Activated B cell treated with CpG ODN at 0.5 μM for 24 hours (primary cell): ENCODE measurements around the gene SCYGR8. TPM values are rescaled to one million over a fixed set of nuclear protein-coding genes. Genes with fewer than 3 reads are reported as not detected.

Experiments
- ATAC-seq: fragments of 200-7000 bp; cut with Tn5 transposase; one replicate; pipeline ENCODE4 v1.10.0; 2021; ENCODE audit warnings: low read depth, mild to moderate bottlenecking, moderate library complexity
- CTCF ChIA-PET: fragments of 350-600 bp; sonication (Branson Sonifier 250); formaldehyde crosslinking; loops from one replicate; lab custom pipeline; 2021; ENCODE audit warnings: antibody characterized with exemption; lab: Charles Lee
- POLR2A ChIA-PET: fragments of 350-600 bp; sonication (Branson Sonifier 250); formaldehyde crosslinking; loops from one replicate; lab custom pipeline; 2021; ENCODE audit warnings: antibody characterized with exemption; lab: Charles Lee
- DNase-seq: peaks from one replicate; pipeline ENCODE4 v3.0.0; 2022
- H3K27ac Mint-ChIP-seq: one replicate; pipeline ENCODE4 v1.8.0; 2020; ENCODE audit warnings: mixed read lengths
- H3K27me3 Mint-ChIP-seq: one replicate; pipeline ENCODE4 v1.8.0; 2021; ENCODE audit warnings: mixed read lengths
- H3K36me3 Mint-ChIP-seq: one replicate; pipeline ENCODE4 v1.8.0; 2021; ENCODE audit warnings: low read depth, mixed read lengths
- H3K4me1 Mint-ChIP-seq: one replicate; pipeline ENCODE4 v1.8.0; 2021; ENCODE audit warnings: mixed read lengths
- H3K4me3 Mint-ChIP-seq: one replicate; pipeline ENCODE4 v1.8.0; 2020; ENCODE audit warnings: mild to moderate bottlenecking, mixed read lengths
- H3K9me3 Mint-ChIP-seq: one replicate; pipeline ENCODE4 v1.8.0; 2020; ENCODE audit warnings: mixed read lengths
- intact Hi-C: fragments of 100-400 bp; cut with micrococcal nuclease; formaldehyde crosslinking; loops from one replicate; pipeline ENCODE4 v1.15.1; 2024
- total RNA-seq: library from RNA; stranded (reverse); gene quantifications from 2 replicates; pipeline ENCODE4 v1.2.3, GENCODE V29; 2022
- TF ChIP-seq, protein P1 (sequence below): fragments of 200-600 bp; IDR thresholded peaks from one replicate; pipeline ENCODE4 v1.8.0; 2022; ENCODE audit warnings: antibody characterized with exemption, mild to moderate bottlenecking

The SCYGR8 gene
- total RNA-seq, 1 donor from 2014 or later, result not detected

DNA sequence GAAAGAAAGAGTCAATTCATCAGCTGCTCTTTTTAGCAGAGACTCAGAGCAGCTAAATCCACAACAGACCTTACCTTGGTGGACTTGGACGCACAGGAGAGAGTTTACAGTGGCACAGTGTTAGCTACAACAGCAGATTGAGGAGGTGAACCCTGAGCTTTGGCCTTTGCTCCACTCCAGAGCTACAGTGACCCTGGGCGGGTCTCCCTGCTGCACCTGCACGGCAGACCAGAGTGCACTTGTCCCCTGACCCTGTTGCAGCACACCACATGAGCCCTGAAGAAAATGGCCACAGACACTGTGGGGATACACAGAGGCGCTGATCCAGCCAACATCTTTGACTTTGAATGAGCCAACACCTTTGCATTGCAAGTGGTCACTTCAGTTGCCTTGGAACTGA lies 38.8 kb upstream of the SCYGR8 start:
- DNase-seq (no peak), ATAC-seq (no peak)
- TF ChIP-seq, protein P1, sequence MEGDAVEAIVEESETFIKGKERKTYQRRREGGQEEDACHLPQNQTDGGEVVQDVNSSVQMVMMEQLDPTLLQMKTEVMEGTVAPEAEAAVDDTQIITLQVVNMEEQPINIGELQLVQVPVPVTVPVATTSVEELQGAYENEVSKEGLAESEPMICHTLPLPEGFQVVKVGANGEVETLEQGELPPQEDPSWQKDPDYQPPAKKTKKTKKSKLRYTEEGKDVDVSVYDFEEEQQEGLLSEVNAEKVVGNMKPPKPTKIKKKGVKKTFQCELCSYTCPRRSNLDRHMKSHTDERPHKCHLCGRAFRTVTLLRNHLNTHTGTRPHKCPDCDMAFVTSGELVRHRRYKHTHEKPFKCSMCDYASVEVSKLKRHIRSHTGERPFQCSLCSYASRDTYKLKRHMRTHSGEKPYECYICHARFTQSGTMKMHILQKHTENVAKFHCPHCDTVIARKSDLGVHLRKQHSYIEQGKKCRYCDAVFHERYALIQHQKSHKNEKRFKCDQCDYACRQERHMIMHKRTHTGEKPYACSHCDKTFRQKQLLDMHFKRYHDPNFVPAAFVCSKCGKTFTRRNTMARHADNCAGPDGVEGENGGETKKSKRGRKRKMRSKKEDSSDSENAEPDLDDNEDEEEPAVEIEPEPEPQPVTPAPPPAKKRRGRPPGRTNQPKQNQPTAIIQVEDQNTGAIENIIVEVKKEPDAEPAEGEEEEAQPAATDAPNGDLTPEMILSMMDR, result no peak
- Mint-ChIP-seq H3K36me3 (no peaks in the 10 kb centered on the region), H3K27me3 (peaks cover 13% of the 10 kb centered on the region), H3K4me1 (no peaks in the 10 kb centered on the region), H3K9me3 (peaks cover 4% of the 10 kb centered on the region), H3K4me3 (no peak overlapping the region), H3K27ac (no peak overlapping the region)
- CTCF ChIA-PET, result no interaction called here
- POLR2A ChIA-PET, result no interaction called here
- intact Hi-C loops, result no loop called here

DNA sequence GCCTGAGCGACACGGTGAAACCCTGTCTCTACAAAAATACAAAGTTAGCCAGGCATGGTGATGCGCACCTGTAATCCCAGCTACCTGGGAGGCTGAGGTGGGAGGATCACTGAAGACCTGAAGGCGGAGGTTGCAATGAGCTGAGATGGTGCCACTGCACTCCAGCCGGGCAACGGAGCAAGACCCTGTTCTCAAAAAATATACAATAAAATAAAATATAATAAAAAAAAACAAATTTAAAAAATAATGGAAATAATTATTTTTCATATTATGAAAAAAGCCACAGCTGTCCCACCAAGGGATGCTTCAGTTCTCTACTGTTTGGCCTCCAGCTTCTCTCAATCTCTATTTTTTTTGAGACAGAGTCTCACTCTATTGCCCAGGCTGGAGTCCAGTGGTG lies 38.3 kb upstream of the SCYGR8 start:
- ChIA-PET POLR2A (no interaction called here), CTCF (no interaction called here)
- Mint-ChIP-seq H3K4me1 (no peaks in the 10 kb centered on the region), H3K27ac (no peak overlapping the region), H3K9me3 (peaks cover 3% of the 10 kb centered on the region), H3K4me3 (no peak overlapping the region), H3K36me3 (no peaks in the 10 kb centered on the region), H3K27me3 (peaks cover 13% of the 10 kb centered on the region)
- intact Hi-C loops, result no loop called here
- no peak for DNase-seq
- TF ChIP-seq, protein P1, result no peak
- no peak for ATAC-seq

DNA sequence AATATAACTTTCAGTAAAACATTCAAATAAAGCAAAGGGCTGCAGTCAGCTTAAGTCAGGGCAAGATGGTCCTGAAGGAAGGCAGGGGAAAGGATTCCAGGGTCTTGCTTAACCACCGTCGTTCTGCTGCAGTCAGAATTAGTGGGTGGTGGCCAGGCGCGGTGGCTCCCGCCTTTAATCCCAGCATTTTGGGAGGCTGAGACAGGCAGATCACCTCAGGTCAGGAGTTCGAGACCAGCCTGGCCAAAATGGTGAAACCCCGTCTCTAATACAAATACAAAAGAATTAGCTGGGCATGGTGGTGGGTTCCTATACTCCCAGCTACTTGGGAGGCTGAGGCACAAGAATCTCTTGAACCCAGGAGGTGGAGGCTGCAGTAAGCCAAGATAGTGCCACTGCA lies 34.7 kb upstream of the SCYGR8 start:
- Mint-ChIP-seq H3K27ac (no peak overlapping the region), H3K4me3 (no peak overlapping the region), H3K27me3 (peaks cover 6% of the 10 kb centered on the region), H3K9me3 (no peaks in the 10 kb centered on the region), H3K36me3 (no peaks in the 10 kb centered on the region), H3K4me1 (no peaks in the 10 kb centered on the region)
- DNase-seq (no peak), ATAC-seq (no peak)
- intact Hi-C loops, result no loop called here
- CTCF ChIA-PET, result no interaction called here
- POLR2A ChIA-PET, result no interaction called here
- TF ChIP-seq, protein P1, result no peak

DNA sequence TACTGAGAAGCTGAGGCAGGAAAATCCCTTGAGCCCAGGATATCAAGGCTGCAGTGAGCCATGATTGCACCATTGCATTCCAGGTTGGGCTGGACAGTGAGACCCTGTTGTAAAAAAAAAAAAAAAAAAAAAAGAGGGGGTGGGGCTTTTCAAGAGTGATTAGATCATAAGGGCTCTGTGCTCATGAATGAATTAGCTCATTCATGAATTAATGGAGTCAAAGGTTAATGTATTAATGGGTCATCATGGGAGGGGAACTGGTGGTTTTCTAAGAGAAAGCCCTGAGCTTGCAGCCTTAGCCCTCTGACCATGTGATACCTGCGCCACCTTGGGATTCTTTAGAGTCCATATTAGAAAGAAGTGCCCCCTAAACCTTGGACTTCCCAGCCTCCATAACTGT lies 32.4 kb upstream of the SCYGR8 start:
- Mint-ChIP-seq H3K27me3 (peaks cover 20% of the 10 kb centered on the region), H3K27ac (no peak overlapping the region), H3K4me1 (peaks cover 4% of the 10 kb centered on the region), H3K36me3 (no peaks in the 10 kb centered on the region), H3K4me3 (no peak overlapping the region), H3K9me3 (no peaks in the 10 kb centered on the region)
- TF ChIP-seq, protein P1, result no peak
- ATAC-seq, result no peak
- ChIA-PET CTCF (no interaction called here), POLR2A (no interaction called here)
- DNase-seq, result no peak
- intact Hi-C loops, result no loop called here

DNA sequence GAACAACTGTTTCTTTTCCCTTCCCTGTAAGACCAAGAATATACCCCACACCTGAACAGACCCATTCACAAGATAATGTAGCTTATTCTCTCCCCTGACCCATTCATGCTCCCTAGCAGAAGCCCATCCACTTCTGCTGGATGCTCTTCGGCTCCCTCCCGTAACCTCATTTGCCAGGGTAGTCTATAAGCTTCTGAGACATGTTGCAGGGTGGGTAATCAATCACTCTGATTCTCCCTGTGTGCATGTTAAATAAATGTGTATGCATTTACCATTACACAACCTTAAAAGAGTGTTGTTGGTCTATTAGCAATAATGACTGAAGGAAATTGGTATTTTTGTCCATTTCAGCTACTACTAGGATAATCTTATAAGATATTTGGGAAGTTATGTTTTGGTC lies 29.2 kb upstream of the SCYGR8 start:
- ChIA-PET CTCF (no interaction called here), POLR2A (no interaction called here)
- DNase-seq (no peak), ATAC-seq (no peak)
- Mint-ChIP-seq H3K27me3 (peaks cover 19% of the 10 kb centered on the region), H3K27ac (no peak overlapping the region), H3K36me3 (no peaks in the 10 kb centered on the region), H3K4me3 (no peak overlapping the region), H3K9me3 (no peaks in the 10 kb centered on the region), H3K4me1 (peaks cover 4% of the 10 kb centered on the region)
- intact Hi-C loops, result no loop called here
- TF ChIP-seq, protein P1, result no peak
